ENCODE results near the gene FHOD3.

The FHOD3 gene

GRCh38 chr18:36386150-36386920 lies 88.8 kb downstream of the FHOD3 start:
- H3K4me3 ChIP-seq (ENCODE audit: low read depth, low read length), result no peak overlapping the region
- TF ChIP-seq CTCF (IDR thresholded peaks at IDR 0.05; ENCODE audit: insufficient read depth, low read depth, low read length, missing control alignments), result no peak
- DNase-seq (ENCODE audit: low read depth), result no peak

- no peak overlapping the region for H3K4me3 ChIP-seq (ENCODE audit: low read depth, low read length)
- DNase-seq (ENCODE audit: low read depth), result no peak
- TF ChIP-seq CTCF (IDR thresholded peaks at IDR 0.05; ENCODE audit: insufficient read depth, low read depth, low read length, missing control alignments), result no peak
Observed at GRCh38 chr18:36387310-36387709, 89.8 kb downstream of the FHOD3 start.

DNA sequence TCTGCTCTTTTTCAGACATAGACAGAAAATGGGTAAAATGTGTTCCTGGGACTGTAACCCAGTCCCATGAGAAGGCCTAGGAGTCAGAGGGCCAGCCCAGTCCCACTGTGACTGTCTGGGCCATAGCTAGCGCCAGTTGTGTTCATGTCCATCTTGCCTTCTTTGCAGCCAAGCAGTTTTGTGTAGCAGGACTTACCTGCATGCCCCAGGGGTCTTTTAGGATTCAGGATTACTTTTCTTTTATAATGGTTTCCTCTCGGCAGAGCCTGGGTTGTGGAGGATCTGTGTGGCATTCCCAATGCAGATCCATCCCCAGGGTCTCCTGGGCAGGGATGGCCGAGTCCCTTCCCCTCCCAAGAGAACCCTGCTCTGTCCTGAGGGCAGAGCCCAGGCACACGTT lies 90.8 kb downstream of the FHOD3 start:
- H3K4me3 ChIP-seq (ENCODE audit: low read depth, low read length), result no peak overlapping the region
- DNase-seq (ENCODE audit: low read depth), result no peak
- TF ChIP-seq CTCF (IDR thresholded peaks at IDR 0.05; ENCODE audit: insufficient read depth, low read depth, low read length, missing control alignments), result no peak

GRCh38 chr18:36389027-36389426 lies 91.5 kb downstream of the FHOD3 start:
- TF ChIP-seq CTCF (IDR thresholded peaks at IDR 0.05; ENCODE audit: insufficient read depth, low read depth, low read length, missing control alignments), result no peak
- no peak overlapping the region for H3K4me3 ChIP-seq (ENCODE audit: low read depth, low read length)
- DNase-seq (ENCODE audit: low read depth), result no peak

- H3K4me3 ChIP-seq (ENCODE audit: low read depth, low read length), result no peak overlapping the region
- no peak for TF ChIP-seq CTCF (IDR thresholded peaks at IDR 0.05; ENCODE audit: insufficient read depth, low read depth, low read length, missing control alignments)
Observed at GRCh38 chr18:36389811-36390581, 92.5 kb downstream of the FHOD3 start.

GRCh38 chr18:36391426-36392145 lies 94.1 kb downstream of the FHOD3 start:
- no peak overlapping the region for H3K4me3 ChIP-seq (ENCODE audit: low read depth, low read length)

More at GRCh38 chr18:36389811-36390581, 92.5 kb downstream of the FHOD3 start:
- no peak for DNase-seq (ENCODE audit: low read depth)

More at GRCh38 chr18:36391426-36392145, 94.1 kb downstream of the FHOD3 start:
- DNase-seq (ENCODE audit: low read depth), result no peak
- TF ChIP-seq CTCF (IDR thresholded peaks at IDR 0.05; ENCODE audit: insufficient read depth, low read depth, low read length, missing control alignments), result no peak
